WI38 (cell line): ENCODE measurements around the gene H19.

Source experiments
- H3K4me3 ChIP-seq: 2 replicates; pipeline ENCODE4 v1.5.1; 2011; ENCODE audit warnings: low read depth, mild to moderate bottlenecking, control low read depth, low read length
- TF ChIP-seq, protein P1 (sequence below): IDR thresholded peaks from 2 replicates; pipeline ENCODE4 v1.5.1; 2012; ENCODE audit warnings: low read depth, mild to moderate bottlenecking, control low read depth, low read length

H19 gene

DNA sequence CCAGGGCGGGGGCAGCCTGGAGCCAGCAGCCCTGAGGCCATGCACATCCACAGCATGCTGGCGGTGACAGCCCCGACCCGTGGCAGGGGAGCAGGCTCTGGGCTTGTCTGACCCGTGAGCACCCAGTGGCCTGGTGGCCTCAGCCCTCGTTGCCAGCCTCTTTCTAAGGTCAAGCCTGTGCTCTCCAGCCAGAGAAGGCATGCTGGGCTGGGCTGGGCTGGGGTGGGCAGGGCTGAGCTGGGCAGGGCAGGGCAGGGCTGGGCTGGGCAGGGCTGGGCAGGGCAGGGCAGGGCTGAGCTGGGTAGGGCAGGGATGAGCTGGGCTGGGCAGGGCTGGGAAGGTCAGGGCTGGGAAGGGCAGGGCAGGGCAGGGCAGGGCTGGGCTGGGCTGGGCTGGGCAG is 10.6 kb downstream of the H19 start:
- TF ChIP-seq, protein P1, sequence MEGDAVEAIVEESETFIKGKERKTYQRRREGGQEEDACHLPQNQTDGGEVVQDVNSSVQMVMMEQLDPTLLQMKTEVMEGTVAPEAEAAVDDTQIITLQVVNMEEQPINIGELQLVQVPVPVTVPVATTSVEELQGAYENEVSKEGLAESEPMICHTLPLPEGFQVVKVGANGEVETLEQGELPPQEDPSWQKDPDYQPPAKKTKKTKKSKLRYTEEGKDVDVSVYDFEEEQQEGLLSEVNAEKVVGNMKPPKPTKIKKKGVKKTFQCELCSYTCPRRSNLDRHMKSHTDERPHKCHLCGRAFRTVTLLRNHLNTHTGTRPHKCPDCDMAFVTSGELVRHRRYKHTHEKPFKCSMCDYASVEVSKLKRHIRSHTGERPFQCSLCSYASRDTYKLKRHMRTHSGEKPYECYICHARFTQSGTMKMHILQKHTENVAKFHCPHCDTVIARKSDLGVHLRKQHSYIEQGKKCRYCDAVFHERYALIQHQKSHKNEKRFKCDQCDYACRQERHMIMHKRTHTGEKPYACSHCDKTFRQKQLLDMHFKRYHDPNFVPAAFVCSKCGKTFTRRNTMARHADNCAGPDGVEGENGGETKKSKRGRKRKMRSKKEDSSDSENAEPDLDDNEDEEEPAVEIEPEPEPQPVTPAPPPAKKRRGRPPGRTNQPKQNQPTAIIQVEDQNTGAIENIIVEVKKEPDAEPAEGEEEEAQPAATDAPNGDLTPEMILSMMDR: no peak
- H3K4me3 ChIP-seq: no peak overlapping the region

DNA sequence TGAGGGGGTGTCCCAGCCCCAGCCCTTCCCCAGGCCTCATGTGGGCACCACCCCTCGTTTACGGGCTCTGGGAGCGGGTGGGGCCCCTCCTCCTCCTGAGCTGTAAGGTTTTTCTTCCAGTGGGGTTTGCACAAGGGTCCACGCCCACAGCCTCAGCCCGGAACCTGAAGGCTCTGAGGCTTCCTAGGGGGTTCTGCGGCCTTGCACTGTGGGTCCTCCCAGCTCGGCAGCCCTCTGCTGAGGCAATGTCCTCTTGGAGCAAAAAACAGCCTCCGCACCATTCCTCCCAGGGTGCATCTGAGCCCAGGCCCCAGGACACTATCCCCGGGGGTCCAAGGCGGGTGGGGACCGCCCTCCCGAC is 14.1 kb downstream of the H19 start:
- H3K4me3 ChIP-seq: no peak overlapping the region
- TF ChIP-seq, protein P1: no peak

DNA sequence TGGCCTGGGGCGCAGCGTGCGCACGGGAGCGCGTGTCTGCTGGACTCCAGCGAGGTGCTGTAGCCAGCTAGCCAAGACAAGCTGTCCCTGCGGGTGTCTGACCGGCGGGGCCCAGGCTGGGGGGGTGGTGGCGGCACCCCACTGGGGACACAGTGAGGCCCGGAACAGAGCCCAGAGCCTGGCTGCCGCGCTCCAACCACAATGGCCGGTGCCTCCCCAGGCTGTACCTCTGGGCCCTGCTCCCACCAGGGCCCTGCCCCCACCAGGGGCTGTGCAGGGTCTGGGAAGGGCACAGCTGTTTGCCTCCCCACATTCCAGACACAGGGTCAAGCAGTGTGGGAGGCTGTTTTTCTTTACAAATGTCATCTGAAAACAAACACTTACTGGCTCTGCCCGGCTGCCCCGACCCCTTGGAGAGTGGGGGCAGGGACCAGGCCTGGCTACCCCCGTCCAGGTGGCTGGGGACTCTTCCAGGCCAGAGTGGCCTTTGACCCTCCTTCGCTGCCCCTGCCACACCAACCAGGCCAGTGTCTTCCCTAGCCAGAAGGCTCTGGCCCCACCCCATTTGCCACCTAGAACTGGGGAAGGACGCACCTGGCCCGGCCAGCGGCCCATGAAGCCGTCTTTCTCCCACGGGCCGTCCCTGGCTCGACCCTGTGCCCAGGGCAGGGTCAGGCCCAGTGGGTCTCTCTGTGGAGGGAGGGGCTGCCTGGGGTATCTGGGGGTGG is 14.6 kb downstream of the H19 start:
- H3K4me3 ChIP-seq: no peak overlapping the region
- TF ChIP-seq, protein P1: no peak

DNA sequence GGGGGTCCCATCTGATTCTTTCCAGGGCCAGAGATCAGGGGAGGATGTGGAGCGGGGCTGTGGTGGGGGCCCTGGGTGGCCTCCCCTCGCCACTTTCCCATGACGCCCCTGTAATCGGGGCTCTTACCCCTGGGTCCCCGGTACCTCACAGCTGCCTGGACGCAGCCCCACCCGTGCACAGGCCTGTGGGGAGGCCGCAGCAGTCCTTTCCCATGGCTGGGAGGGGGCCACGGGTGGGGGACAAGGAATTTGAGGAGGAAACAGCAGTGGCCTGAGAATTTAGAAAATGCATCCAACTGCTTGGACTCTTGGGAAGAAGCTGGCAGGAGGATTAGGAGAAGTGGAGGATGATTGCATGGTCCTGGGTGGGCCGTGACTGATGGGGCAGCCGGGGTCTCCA is 18.0 kb downstream of the H19 start:
- H3K4me3 ChIP-seq: no peak overlapping the region
- TF ChIP-seq, protein P1: no peak

DNA sequence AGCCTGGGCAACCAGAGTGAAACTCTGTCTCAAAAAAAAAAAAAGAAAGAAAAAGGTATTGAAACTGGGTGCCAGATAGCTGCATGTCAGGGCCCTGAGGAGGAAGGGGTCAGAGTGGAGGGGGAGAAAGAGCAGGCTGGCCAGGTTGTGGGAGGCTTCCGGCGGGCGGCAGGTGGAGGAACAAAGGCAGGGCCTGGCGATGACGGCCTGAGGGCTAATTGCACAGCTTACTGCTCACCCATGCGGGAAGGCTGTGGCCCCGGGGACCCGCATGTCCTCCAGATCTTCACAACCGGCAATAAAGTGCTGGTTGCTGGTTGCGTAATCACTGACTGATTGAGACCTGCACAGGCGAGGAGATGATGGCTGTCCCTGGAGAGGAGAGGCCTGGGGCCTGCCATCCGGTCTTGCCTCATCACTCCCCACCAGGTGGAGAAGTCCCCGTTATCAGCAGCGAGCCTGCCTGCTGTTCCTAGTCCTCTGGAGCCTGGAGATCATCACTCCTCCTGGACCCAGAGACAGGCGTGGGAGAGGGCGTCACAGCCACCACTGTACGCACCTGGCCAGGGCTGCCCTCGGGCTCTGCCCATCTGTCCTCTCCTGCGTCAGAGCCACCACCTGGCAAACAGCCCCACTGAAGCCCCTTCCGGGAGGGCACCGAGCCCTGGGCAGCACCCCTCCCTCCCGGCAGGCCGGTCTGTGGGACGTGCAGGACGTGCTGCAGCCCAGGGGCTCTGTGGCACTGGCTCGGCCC is 18.7 kb downstream of the H19 start:
- no peak overlapping the region for H3K4me3 ChIP-seq
- TF ChIP-seq, protein P1: no peak

DNA sequence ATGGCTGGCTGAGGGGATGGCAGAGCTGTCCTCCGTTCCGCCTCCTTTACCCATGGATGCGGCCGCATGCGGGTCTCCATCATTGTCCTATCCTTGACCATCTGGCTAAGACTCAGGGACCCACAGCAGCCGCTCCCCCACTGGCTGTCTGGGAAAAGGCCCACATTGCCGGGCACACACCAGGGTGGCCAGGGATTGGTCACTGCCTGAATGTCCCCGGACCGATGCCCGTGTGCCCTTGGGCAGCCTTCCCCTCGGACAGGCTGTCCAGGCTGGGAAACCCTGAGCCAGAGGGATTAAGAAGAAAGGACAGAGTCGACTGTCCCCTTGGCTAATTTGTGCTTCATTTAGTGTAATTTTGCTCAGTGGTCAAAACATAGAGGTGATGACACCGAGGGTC is 22.5 kb downstream of the H19 start:
- H3K4me3 ChIP-seq: no peak overlapping the region
- TF ChIP-seq, protein P1: no peak

DNA sequence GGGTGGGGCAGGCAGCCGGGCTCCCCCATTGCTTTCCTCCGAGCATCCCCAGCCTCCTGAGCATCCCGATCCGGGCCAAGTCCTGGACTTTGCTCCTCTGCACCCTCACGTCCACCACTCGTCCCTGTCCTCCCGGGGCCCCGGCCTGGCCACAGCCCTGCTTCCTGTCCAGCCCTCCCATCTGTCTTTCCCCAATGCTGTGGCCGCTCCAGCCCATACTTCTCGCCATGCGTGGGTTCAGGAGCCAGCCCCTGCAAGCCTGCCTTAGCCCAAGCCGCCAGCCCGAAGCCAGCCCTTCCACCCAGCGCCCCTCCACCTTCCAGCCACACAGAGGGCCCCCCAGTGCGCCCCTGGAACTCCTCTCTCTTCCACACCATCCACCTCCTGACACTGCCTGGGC is 26.7 kb downstream of the H19 start:
- H3K4me3 ChIP-seq: no peak overlapping the region
- TF ChIP-seq, protein P1: no peak
